ENCODE data around the gene MAP3K19. TPM values are rescaled to one million over a fixed set of nuclear protein-coding genes. Genes with fewer than 3 reads are reported as not detected.
"Not testable (repeated sequence)": the region's sequence is repeated elsewhere in the genome, so short reads cannot be mapped to it uniquely, and the experiment has no call there.

Gene MAP3K19
- total RNA-seq, 1 donor from 2014 or later: not detected

DNA sequence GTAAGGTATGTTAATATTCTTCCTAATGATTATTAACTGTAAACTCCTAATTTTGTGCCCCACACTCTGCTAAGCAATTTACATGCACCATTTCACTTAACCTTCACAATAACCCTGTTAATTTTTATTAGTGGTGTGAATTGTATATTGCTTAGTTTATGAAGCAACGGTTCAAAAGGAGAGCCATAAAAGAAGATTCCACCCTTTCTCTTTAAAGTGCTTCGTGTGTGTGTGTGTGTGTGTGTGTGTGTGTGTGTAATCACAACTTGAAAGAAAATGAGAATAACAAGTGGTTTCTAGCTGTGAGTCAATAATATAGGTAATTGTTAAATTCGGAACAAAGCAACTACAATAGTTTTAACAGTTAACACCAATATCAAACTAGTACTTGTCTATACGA lies 68.0 kb downstream of the MAP3K19 start:
- FAIRE-seq: no peak

DNA sequence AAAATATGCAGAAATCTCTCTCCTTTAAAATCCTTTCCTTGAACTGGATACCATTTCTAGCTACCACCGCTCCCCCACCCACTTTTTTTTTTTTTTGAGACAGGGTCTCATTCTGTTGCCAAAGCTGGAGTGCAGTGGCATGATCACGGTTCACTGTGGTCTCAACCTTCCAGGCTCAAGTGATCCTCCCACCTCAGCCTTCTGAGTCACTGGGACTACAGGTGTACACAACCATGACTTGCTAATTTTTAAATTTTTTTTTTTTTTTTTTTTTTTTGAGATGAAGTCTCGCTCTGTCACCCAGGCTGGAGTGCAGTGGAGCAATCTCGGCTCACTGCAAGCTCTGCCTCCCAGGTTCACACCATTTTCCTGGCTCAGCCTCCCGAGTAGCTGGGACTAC lies 70.1 kb downstream of the MAP3K19 start:
- H3K4me3 ChIP-seq (ENCODE audit: low read depth, low read length); FAIRE-seq; DNase-seq (ENCODE audit: low read depth); H3K27me3 ChIP-seq (ENCODE audit: control insufficient read depth, insufficient read depth, low read length); H3K36me3 ChIP-seq (ENCODE audit: control insufficient read depth, insufficient read depth, low read length): not testable (repeated sequence)

More for the DNA sequence above, 68.0 kb downstream of the MAP3K19 start:
- no peak overlapping the region for H3K4me3 ChIP-seq (ENCODE audit: low read depth, low read length)
- TF ChIP-seq, protein P1, sequence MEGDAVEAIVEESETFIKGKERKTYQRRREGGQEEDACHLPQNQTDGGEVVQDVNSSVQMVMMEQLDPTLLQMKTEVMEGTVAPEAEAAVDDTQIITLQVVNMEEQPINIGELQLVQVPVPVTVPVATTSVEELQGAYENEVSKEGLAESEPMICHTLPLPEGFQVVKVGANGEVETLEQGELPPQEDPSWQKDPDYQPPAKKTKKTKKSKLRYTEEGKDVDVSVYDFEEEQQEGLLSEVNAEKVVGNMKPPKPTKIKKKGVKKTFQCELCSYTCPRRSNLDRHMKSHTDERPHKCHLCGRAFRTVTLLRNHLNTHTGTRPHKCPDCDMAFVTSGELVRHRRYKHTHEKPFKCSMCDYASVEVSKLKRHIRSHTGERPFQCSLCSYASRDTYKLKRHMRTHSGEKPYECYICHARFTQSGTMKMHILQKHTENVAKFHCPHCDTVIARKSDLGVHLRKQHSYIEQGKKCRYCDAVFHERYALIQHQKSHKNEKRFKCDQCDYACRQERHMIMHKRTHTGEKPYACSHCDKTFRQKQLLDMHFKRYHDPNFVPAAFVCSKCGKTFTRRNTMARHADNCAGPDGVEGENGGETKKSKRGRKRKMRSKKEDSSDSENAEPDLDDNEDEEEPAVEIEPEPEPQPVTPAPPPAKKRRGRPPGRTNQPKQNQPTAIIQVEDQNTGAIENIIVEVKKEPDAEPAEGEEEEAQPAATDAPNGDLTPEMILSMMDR (IDR thresholded peaks at IDR 0.05; ENCODE audit: insufficient read depth, low read length, severe bottlenecking): no peak
- no peak for DNase-seq (ENCODE audit: low read depth)
- H3K27me3 ChIP-seq (ENCODE audit: control insufficient read depth, insufficient read depth, low read length): no peaks in the 10 kb centered on the region
- H3K36me3 ChIP-seq (ENCODE audit: control insufficient read depth, insufficient read depth, low read length): no peaks in the 10 kb centered on the region

DNA sequence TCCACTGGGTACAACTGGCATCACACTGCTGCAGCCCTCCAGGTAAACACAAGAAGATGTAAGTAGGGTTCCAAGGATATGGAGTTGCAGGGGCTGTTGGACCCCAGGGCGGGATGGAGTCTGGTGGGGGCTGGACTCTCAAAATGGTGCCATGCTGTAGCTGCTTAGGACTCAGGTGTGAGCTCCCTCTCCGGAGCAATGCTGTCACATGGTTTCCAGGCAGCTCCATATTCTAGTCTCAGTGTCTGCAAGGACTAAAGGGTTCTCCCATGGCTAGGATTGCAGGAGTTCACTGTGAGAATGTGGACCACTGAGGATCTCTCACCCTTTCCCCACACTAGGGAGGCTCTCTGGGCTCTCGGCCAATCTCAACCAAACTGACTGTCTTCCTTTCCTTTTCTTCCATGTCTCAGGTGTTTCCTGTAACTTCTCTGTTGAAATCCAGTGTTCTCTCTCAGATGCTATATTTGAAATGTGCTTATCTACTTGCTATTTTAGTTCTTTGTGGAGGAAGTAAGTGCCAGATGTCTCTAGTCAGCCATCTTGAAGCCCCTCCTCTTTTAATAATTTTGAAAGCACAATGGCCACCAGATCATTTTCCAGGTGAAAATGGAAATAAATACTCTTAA lies 71.1 kb downstream of the MAP3K19 start:
- no peaks in the 10 kb centered on the region for H3K36me3 ChIP-seq (ENCODE audit: control insufficient read depth, insufficient read depth, low read length)
- no peak for DNase-seq (ENCODE audit: low read depth)
- FAIRE-seq: no peak
- TF ChIP-seq, protein P1 (IDR thresholded peaks at IDR 0.05; ENCODE audit: insufficient read depth, low read length, severe bottlenecking): no peak
- H3K4me3 ChIP-seq (ENCODE audit: low read depth, low read length): no peak overlapping the region
- no peaks in the 10 kb centered on the region for H3K27me3 ChIP-seq (ENCODE audit: control insufficient read depth, insufficient read depth, low read length)

DNA sequence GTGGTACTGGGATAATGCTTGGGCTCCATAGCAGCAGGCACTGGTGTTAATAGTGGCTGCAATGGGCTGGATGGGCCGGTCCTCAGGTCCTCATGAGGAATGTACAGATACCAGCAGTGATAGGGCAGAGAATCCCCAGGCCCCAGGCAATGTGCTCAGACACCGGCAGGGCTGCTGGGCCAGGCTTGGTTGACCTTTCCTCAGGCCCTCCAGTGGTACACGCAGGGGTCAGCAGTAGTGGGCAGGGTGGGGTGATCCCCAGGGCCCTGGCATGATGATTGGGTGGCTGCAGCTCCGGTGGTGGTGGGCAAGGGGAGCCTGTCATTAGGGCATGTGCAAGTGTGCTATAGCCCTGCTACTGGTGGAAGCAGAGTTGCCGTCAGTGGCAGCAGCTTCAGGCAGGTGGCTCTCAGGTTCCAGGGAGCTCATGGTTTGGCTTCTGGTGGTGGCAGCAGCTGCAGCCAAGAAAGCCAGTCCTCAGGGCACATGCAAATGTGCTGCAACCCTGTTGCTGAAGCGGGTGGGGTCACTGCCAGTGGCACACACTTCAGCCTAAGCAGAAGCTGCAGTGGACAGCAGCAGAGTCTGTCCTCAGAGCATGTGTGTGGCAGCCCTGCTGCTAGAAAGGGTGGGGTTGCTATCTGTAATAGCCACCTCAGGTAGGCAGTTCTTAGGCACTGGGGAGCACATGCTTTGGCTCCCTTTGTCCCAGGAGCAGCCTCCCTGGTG lies 71.8 kb downstream of the MAP3K19 start:
- FAIRE-seq: no peak
- TF ChIP-seq, protein P1 (IDR thresholded peaks at IDR 0.05; ENCODE audit: insufficient read depth, low read length, severe bottlenecking): no peak
- Histone ChIP-seq H3K36me3 (ENCODE audit: control insufficient read depth, insufficient read depth, low read length) (no peaks in the 10 kb centered on the region), H3K4me3 (ENCODE audit: low read depth, low read length) (no peak overlapping the region), H3K27me3 (ENCODE audit: control insufficient read depth, insufficient read depth, low read length) (no peaks in the 10 kb centered on the region)
- no peak for DNase-seq (ENCODE audit: low read depth)

DNA sequence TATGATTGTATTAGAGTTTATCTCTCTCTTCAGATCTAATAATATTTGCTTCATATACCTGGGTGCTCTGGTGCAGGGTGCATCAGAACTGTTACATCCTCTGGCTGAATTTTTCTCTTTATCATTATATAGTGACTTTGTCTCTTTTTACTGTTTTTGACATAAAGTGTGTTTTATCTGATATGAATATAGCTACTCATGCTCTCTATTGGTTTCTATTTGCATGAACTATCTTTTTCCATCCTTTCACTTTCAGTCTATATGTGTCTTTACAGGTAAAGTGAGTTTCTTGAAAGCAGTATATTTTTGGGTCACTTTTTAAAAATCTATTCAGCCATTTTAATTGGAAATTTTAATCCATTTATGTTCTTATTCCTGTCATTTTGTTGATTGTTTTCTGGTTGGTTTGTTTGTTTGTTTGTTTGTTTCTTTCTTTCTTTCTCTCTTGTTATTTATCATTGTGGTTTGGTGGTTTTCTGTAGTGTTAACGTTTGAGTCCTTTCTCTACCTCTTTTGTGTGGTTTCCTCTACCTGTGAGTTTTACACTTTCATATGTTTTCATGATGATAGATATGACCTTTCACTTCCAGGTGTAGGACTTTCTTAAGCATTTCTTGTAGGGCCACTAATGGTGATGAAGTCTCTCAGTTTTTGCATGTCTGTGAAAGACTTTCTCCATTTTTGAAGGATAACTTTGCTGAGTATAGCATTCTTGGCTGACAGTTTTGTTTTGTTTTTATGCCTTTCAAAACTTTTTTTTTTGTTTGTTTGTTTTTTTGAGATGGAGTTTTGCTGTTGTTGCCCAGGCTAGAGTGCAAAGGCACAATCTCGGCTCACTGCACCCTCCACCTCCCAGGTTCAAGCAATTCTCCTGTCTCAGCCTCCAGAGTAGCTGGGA lies 73.8 kb downstream of the MAP3K19 start:
- Histone ChIP-seq H3K27me3 (ENCODE audit: control insufficient read depth, insufficient read depth, low read length) (no peaks in the 10 kb centered on the region), H3K4me3 (ENCODE audit: low read depth, low read length) (no peak overlapping the region), H3K36me3 (ENCODE audit: control insufficient read depth, insufficient read depth, low read length) (no peaks in the 10 kb centered on the region)
- FAIRE-seq: no peak
- no peak for DNase-seq (ENCODE audit: low read depth)
- TF ChIP-seq, protein P1 (IDR thresholded peaks at IDR 0.05; ENCODE audit: insufficient read depth, low read length, severe bottlenecking): no peak

DNA sequence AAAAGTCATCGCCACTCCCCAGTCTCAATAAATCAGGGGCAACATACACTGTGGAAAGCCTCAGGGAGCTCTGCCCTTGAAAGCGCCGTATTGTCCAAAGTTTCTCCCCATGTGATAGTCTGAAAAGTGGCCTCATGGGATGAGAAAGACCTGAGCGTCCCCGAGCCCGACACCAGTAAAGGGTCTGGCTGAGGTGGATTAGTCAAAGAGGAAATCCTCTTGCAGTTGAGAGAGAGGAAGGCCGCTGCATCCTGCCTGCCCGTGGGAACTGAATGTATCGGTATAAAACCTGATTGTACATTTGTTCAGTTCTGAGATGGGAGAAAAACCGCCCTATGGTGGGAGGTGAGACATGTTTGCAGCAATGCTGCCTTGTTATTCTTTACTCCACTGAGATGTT lies 80.1 kb downstream of the MAP3K19 start:
- not testable (repeated sequence) for FAIRE-seq; DNase-seq (ENCODE audit: low read depth); H3K36me3 ChIP-seq (ENCODE audit: control insufficient read depth, insufficient read depth, low read length); H3K4me3 ChIP-seq (ENCODE audit: low read depth, low read length); H3K27me3 ChIP-seq (ENCODE audit: control insufficient read depth, insufficient read depth, low read length)
